ENCODE measurements around the gene LAS1L.
"Not testable (repeated sequence)": the region's sequence is repeated elsewhere in the genome, so short reads cannot be mapped to it uniquely, and the experiment has no call there.

The LAS1L gene

DNA sequence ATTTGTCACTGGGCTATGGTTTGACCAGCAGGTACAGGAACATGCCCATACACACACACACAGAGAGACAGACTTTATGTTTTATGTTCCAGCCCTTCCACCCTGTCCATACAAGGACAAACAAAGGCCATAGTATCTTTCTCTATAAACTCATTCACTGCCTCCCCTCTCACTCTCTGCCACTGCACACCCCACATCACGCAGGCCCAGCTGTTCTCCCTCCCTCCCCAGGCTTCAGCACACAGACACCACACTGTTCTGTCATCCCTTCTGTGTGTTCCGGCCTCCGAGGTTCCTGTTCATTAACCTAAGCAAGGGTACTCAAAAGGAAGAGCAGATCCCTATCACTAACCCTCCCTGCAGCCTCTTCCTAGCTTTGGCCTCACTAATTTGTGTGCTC is 17.8 kb downstream of the LAS1L start:
- no peak for DNase-seq

DNA sequence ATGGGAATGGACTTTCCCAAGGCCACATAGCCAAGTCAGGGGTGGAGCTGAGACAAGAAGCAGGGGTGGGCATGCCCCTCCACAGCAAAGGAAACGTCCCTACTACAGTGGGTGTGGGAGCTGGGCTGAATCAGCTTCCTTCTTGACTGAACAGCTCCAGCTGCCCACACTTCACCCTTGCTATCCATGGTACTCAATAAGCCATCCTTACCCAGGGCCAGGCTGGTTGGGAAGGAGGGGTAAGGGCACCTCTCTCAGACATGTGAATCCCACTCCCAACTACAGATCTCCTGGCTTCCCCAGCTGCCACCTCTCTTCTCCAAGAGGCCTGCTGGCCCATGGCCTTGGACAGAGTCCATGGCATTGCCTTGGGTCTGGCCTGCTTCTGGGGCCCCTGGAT is 21.0 kb downstream of the LAS1L start:
- DNase-seq: no peak

DNA sequence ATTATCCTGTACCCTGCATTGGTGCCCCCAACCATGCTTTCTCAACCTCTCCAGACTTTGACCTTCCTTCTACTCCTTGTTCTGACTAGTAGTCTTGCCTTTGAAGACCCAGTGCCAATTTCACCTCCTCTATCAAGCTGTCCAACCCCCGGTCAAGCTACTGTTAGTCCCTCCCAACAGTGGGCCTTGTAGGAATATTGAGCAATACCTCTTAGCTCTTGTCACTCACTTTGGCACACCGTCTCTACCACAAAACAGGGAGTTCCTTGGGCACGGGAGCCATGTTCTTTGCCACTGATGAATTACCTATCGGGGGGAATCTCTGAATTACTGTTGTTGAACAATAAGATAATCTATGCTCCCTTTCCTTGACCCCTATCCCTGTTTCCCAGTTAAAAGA is 25.2 kb downstream of the LAS1L start:
- no peak for DNase-seq

DNA sequence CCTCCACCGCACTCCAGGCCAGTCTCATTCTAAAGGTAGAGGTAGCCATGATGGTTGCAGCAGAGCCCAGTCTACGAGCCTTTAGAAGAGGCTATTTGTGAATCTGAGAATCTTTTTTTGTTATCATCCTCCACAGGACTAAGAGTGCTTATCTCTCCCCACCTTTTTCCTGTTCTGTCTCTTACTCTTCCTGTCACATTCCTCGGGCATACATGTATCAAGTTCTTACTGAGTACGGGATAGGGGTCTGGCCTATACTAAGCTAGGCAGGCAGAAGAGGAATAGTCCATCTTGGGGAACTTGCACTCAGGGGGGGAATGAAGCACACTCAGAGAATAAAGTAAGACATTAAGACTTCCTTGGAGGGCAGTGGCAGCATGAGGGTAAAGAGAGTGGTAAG is 25.7 kb downstream of the LAS1L start:
- DNase-seq: no peak

DNA sequence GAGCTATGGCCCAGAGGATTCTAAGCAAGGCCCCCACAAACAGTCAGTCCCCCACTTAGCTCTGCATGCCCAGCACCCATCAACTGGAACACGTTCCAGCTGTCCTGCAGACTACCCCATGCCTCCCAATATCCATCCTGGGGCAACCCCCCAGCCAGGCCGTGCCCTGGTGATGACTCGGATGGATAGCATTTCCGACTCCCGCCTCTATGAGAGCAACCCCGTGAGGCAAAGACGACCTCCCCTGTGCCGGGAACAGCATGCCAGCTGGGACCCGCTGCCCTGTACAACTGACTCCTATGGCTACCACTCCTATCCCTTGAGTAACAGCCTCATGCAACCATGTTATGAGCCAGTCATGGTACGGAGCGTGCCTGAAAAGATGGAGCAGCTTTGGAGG is 32.0 kb downstream of the LAS1L start:
- DNase-seq: no peak

DNA sequence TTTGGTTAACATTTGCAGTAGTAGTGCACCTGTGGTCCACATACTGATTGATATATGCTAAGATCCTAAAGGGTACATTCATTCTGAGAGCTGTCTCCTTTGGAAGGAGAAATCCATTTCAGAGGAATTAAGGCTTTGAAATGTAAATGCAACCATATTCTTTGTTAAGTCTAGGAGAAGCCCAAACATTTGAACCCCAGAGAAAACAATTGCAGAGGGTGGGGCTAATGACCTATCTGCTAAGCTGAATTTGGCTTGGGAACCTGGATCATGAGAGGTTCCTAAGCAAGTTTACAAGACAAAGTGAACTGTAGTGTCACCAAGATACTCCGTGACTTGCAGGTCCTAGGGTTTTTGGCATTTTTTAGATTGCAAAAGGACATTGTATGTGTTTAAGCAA is 41.2 kb downstream of the LAS1L start:
- DNase-seq: no peak

DNA sequence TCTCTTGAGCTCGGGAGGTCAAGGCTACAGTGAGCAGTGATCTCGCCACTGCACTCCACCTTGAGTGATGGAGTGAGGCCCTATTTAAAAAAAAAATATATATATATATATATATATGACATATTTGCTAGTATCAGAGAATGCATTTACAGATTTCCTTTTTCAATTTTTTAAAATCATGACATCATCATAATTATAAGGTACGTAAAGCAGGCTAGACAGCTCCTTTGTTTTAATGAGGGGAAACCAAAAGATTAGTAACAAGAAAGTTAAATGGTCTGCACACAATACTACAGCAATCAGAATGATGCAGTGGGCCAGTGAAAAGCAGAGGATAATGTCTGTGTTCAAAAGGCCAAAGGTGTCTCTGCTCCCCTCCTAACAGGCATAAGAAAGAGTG is 43.0 kb downstream of the LAS1L start:
- no peak for DNase-seq

DNA sequence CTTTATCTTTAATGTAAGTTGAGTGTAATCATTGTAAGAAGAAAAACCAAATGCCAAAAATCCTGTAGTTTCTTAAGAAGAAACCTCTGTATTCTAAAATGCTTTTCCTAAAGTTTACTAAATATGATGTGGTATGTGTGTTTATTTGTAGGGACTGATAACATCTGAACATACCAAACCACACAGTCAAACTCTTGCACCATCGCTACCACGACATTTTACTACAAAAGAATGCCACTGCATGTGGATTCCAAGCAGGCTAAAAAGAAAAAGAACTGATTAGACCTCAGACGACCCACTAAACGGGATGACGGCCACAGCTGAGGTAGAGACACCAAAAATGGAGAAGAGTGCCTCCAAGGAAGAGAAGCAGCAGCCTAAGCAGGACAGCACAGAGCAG is 46.1 kb downstream of the LAS1L start:
- no peak for DNase-seq

DNA sequence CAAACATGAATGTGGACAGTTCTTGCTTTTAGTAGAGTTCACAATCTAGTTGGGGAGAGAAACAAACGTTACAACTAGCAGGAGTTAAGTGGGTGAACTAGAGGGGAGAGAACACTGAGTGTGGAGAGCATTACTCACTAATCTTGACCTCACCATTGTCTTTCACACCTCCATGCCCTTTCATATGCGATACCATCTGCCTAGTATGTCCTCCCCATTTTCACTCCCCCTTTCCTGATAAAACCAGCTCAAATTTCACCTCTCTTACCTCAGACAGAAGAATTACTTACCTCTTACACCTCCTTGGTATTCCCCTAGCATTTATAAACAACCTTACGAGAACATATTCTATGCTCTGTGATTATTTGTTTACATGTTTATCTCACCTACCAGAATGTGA is 53.6 kb downstream of the LAS1L start:
- no peak for DNase-seq

DNA sequence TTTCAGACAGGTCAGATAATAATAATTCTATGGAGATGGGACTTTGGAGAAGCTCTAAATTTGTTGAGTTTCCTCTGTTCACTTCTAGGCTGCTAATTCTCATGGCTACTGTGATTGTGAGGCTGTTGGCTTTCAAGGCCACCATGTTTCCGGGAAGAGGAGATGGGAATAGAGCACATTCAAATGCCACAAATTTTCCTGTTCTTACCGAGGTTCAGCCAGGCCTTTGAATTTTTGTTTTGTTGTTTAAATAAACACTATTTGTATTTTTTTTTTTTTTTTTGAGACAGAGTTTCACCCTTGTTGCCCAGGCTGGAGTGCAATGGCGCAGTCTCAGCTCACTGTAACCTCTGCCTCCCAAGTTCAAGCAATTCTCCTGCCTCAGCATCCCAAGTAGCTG is 55.5 kb downstream of the LAS1L start:
- not testable (repeated sequence) for DNase-seq

DNA sequence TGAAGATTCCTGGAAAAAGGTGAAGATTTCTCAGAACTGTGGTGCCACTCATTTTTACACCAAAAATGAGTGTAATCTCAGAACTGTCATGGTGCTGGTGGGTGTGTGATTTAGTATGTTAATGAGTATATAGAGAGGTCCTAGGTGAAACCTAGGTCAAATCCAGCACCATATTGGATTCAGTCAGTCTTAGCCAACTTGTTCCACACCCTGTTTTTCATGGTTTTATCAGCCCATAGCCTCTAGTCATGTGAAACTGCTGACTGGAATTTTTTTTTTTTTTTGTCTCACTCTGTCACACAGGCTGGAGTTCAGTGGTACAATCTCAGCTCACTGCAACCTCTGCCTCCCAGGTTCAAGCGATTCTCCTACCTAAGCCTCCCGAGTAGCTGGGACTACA is 58.0 kb downstream of the LAS1L start:
- DNase-seq: no peak

DNA sequence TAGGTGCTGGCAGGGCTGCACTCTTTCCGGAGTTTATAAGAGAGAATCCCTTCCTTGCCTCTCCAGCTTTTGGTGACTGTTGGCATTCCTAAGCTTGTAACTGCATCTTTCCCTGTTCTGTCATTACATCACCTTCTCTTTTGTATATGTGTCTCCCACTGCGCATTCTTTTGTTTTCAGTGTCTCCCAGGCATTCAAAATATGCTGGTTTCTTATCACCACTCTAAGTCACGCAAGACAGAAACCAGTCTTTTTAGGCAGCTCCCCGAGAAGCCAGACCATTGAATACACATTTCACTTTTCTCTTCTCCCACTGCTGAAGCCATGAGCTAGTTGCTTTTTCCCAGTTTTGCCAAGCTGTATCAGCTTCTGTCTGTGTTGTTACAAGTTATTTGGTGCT is 71.0 kb downstream of the LAS1L start:
- no peak for DNase-seq
